ENCODE data around the gene FRA10AC1.

DNA sequence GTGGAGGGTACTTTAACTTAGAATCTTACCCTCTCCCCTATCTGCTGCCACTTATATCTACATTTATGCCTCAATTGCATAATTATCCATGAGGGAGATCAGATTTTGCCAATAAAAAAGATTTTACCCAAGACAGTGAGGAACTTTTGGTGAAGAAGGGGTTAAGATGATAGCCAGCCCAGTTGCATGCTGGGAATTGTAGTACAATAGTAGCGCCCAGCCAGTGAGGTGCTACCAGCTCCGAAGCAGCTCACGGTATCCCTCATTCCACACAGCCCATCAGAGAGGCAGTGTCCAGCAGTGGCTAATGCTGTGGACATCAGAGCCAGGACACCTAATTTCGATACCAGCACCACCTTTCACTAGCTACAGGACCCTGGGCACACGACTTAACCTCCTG is 49.4 kb upstream of the FRA10AC1 start:
- no peak for TF ChIP-seq EP300 (IDR thresholded peaks at IDR 0.05)
- no peak for TF ChIP-seq CTCF (IDR thresholded peaks at IDR 0.05)
- no peak for TF ChIP-seq POLR2A (IDR thresholded peaks at IDR 0.05)
